ENCODE data around the gene EGLN3.

EGLN3 gene

DNA sequence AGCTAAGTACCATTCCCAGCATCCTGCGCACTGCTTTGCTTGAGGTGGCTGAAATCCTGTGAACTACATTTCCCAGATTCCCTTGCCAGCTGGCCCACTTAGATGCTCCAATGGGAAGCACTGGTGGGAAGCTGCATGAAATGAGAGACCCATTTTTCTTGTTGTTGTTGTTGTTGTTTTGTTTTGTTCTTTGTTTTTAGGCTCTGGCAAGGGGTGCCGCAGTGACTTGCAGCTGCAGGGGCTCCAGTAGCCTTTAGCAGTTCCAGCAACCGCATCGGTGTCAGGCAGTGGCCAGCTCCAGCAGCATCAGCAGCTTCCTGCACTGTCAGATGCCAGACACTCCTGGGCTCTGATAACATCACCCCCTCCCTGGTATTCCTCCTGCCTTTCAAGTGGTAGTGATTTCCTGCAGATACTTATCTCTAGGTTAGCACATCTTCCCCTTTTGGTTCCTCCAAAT is 8.8 kb upstream of the EGLN3 start:
- Histone ChIP-seq H3K9me3 (no peaks in the 10 kb centered on the region), H3K27me3 (peaks cover 0 to 4% of the 10 kb centered on the region in 2 donors), H3K4me1 (no peaks in the 10 kb centered on the region), H3K36me3 (no peaks in the 10 kb centered on the region), H3K4me3 (no peak overlapping the region), H3K27ac (no peak overlapping the region)
- no peak for DNase-seq
- TF ChIP-seq, protein P1, sequence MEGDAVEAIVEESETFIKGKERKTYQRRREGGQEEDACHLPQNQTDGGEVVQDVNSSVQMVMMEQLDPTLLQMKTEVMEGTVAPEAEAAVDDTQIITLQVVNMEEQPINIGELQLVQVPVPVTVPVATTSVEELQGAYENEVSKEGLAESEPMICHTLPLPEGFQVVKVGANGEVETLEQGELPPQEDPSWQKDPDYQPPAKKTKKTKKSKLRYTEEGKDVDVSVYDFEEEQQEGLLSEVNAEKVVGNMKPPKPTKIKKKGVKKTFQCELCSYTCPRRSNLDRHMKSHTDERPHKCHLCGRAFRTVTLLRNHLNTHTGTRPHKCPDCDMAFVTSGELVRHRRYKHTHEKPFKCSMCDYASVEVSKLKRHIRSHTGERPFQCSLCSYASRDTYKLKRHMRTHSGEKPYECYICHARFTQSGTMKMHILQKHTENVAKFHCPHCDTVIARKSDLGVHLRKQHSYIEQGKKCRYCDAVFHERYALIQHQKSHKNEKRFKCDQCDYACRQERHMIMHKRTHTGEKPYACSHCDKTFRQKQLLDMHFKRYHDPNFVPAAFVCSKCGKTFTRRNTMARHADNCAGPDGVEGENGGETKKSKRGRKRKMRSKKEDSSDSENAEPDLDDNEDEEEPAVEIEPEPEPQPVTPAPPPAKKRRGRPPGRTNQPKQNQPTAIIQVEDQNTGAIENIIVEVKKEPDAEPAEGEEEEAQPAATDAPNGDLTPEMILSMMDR (IDR thresholded peaks at IDR 0.05): no peak
- intact Hi-C loops (cut with DNase I; ENCODE audit: low total_unique reads): loop anchor here (10.0 kb wide), 1 partner anchor 1025 kb away; the partner anchor contains the start of gene NPAS3

DNA sequence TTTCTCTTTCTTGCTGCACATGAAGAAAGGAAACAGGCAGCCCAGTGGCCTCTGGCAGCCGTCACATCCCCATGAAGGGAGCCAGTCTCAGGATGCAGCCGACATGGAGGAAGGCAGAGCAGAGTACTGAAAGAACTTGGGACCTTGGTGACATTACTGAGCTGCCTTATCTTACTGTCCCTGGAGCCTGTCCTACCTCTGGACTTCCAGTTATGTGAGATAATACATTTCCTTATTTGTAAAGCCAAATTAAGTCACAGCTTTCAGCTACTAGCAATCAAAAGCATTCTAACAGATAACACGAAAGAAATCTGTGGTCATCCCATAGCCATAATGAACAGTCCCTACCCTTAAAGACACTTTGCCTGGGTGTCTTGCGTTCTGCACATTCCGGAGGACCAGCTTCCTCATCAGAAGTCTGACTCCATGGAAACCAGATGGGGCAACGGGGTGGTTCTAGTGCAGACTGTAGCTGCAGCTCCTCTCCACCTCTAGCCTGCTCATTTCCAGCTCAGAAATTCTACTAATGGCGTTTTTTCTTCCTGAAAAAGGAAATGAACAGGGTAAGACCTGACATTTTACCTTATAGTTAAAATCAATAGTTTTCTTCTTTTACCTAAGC is 7.8 kb upstream of the EGLN3 start:
- no peak overlapping the region for H3K27ac ChIP-seq
- H3K36me3 ChIP-seq: no peaks in the 10 kb centered on the region
- TF ChIP-seq, protein P1 (IDR thresholded peaks at IDR 0.05): no peak
- no peak for DNase-seq
- intact Hi-C loops (cut with DNase I; ENCODE audit: low total_unique reads): loop anchor here (10.0 kb wide), 1 partner anchor 1024 kb away; the partner anchor contains the start of gene NPAS3
- no peaks in the 10 kb centered on the region for H3K9me3 ChIP-seq
- no peak overlapping the region for H3K4me3 ChIP-seq
- peaks cover 0 to 7% (median 0%) of the 10 kb centered on the region in 4 donors for H3K4me1 ChIP-seq
- peaks cover 0 to 4% of the 10 kb centered on the region in 2 donors for H3K27me3 ChIP-seq

DNA sequence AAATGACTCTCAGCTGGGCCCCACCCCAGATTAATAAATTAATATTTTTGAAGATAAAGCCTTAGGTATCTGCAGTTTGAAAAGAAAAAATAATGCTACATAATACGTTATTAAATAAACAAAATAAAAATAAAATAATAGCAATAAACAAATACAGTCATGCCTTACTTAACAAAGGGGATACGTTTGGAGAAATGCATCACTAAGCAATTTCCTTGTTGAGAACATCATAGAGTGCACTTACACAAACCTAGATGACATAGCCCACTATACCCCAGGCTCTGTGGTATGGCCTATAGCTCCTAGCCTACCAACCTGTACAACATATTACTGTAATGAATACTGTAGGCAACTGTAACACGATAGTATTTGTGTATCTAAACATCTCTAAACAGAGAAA is 7.1 kb upstream of the EGLN3 start:
- peaks cover 0 to 4% of the 10 kb centered on the region in 2 donors for H3K27me3 ChIP-seq
- H3K4me1 ChIP-seq: peaks cover 0 to 10% (median 0%) of the 10 kb centered on the region in 4 donors
- H3K9me3 ChIP-seq: no peaks in the 10 kb centered on the region
- TF ChIP-seq, protein P1 (IDR thresholded peaks at IDR 0.05): no peak
- DNase-seq: no peak
- intact Hi-C loops (cut with DNase I; ENCODE audit: low total_unique reads): loop anchor here (10.0 kb wide), 1 partner anchor 1023 kb away; the partner anchor contains the start of gene NPAS3
- no peak overlapping the region for H3K4me3 ChIP-seq
- no peak overlapping the region for H3K27ac ChIP-seq
- H3K36me3 ChIP-seq: no peaks in the 10 kb centered on the region

DNA sequence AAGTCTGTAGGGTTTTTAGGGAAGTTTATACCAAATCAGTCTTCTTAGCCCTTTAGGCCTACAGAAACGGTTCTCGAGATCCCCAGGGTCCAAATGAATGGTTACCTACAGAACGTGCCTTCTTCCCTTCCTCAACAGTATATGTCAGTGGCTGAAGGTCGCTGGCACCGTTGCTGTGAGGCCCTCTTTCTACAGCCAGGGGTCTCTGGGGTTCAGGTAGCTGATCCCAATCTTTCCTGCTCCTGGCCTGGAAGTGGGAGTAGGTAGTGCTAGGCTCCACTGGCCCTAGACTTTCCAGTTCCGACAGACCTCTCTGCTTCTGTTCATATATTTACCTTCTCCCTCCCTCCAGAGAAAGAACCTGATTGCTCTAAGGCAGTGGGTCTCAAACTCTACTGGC is 6.4 kb upstream of the EGLN3 start:
- H3K9me3 ChIP-seq: no peaks in the 10 kb centered on the region
- H3K4me1 ChIP-seq: peaks cover 0 to 10% (median 0%) of the 10 kb centered on the region in 4 donors
- intact Hi-C loops (cut with DNase I; ENCODE audit: low total_unique reads): loop anchor here (10.0 kb wide), 1 partner anchor 1022 kb away; the partner anchor contains the start of gene NPAS3
- H3K27me3 ChIP-seq: peaks cover 0 to 4% of the 10 kb centered on the region in 2 donors
- DNase-seq: no peak
- H3K27ac ChIP-seq: no peak overlapping the region
- TF ChIP-seq, protein P1 (IDR thresholded peaks at IDR 0.05): no peak
- H3K4me3 ChIP-seq: no peak overlapping the region
- H3K36me3 ChIP-seq: no peaks in the 10 kb centered on the region

DNA sequence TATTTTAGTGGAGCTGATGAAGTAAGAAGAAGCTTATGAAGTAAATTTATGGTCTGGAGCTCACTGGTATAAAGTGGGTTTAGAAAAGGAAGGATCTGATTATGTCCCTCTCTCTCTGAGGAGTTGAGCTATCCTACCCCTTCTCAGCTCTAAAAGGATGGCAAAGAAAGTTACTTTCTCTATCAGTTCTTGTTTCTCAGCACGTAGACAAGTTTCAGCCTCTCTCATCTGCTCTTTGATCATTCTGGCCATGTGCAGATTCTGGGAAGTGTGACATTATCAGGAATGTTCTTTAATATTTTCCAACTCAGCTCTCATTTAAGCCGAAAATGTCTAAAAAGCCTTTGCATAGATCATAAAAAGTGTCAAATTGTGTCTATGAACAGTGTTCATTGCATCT is 5.8 kb upstream of the EGLN3 start:
- TF ChIP-seq, protein P1 (IDR thresholded peaks at IDR 0.05): no peak
- no peak for DNase-seq
- intact Hi-C loops (cut with DNase I; ENCODE audit: low total_unique reads): loop anchor here (10.0 kb wide), 1 partner anchor 1022 kb away; the partner anchor contains the start of gene NPAS3

More for the DNA sequence above, 5.8 kb upstream of the EGLN3 start:
- Histone ChIP-seq H3K27ac (no peak overlapping the region), H3K36me3 (no peaks in the 10 kb centered on the region), H3K27me3 (peaks cover 0 to 4% of the 10 kb centered on the region in 2 donors), H3K4me1 (peaks cover 0 to 13% (median 2%) of the 10 kb centered on the region in 4 donors), H3K4me3 (no peak overlapping the region), H3K9me3 (no peaks in the 10 kb centered on the region)

Measured in tibial artery (tissue), 4 donors.